Inferior parietal cortex (tissue), 1 donor: ENCODE results near the gene ADRA2B.
"Not testable (repeated sequence)": the region's sequence is repeated elsewhere in the genome, so short reads cannot be mapped to it uniquely, and the experiment has no call there.

ENCODE experiments used
- DNase-seq: peaks from one replicate; pipeline ENCODE4 v3.0.0-alpha.2; 2016; ENCODE audit errors: extremely low spot score

The ADRA2B gene

DNA sequence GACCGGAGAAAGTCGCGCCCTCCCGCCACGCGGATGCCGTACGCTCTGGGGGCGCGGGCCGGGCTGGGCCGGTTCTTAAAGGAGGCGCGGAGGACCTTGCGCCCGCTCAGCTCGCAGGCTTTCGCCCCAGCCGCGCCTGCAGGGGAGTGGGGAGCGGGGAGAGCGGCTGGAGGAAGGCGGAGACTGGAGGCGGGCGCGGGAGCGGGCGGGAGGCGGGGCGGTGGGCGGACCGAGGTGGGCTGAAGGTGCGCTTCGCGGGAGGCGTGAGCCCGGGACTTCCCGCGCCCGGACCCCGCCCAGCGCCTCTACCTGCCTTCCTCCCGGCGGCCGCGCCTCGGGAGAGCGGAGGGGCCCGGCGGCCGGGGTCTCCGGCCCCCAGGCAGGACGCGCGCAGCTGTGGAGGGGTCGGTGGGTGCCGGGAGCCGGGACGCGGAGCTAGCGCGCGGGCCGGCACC lies at the start of gene ADRA2B:
Gene ADRA2B, minus strand, starts transcription at position 148 of the 455 bp plus-strand sequence. CDS start 422 bp downstream, outside the sequence.
- DNase-seq = no peak

DNA sequence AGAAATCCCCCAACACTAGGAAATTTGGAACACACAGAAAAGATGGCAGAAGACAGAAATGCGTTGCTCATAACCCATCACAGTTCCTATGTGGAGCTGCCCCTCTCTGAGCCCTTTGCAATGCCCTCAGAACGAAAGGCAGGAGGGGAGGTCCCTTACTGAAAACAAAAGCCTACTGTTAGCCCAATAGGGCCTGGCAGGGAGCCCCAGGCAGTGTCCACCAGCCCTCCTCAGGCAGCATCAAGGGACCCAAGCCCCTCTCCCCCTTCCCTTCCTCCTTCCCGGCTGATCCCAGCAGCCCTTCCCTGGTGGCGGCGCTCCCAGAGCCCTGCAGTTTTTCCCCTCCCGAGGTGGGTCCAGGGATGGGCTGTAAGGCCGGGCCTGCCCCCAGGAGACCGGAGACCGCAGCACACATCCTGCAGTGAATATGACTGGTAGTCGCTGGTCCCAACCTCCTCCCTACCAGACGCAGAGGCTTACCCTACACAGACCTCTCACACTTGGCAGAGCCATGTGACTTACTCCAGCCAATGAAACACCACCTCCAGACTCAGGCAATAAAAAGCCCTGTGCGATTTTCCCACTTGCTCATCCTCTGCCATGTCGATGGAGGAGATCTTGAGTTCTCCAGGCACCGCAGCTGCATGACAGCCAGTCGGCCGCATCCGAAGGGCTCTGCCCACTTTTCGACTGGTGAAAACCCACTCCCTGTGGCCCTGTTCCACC lies 48.3 kb upstream of the ADRA2B start:
- DNase-seq = peak; percentile 71

DNA sequence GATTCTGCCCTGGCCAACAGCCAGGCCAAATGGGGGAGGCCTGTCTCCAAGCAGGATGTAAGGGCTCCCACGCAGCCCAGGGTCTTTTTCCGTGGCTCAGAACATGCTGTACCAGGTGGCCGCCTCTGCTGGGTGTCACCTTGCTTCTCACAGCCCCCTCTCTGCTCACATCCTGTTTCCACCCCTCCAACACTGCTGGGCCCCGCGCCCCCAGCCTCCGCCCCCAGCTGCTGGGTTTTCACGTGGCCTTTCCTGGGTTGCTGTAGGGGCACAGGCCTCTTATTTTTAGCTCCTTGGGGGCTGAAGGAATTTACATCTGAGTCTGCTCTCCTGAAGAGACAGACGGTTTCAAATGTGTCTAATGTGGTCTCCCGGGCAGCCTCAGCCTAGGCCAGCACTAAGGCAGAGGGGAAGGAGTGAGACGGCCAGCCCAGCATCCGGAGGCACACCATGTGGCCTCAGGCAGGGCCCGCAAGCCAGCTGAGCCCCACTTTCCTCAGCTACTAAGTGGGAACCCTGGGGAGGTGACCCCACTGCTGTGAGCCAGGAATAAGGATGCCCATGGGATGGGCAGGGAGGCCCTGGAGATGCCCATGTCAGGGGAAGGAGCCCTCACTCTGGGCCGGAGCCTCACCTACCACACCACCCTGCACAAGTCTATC lies 47.5 kb upstream of the ADRA2B start:
- DNase-seq = no peak

DNA sequence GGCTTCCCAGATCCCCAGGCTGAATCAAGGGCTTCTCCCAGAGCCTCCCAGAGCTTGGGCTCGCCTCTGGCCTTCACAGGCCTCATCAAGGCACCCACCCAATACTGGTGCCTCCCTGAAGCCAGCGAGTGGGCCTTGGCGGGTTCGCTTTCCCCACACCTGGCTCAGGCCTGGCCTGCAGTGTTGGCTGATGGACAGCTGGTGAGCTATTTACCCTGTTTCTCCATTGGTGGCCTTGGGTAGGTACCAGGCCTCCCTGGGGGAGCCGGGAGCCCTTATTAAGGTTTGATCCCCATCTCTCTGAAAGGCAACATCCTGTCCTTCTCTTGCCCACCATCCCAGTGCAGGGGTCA lies 47.0 kb upstream of the ADRA2B start:
- no peak for DNase-seq

DNA sequence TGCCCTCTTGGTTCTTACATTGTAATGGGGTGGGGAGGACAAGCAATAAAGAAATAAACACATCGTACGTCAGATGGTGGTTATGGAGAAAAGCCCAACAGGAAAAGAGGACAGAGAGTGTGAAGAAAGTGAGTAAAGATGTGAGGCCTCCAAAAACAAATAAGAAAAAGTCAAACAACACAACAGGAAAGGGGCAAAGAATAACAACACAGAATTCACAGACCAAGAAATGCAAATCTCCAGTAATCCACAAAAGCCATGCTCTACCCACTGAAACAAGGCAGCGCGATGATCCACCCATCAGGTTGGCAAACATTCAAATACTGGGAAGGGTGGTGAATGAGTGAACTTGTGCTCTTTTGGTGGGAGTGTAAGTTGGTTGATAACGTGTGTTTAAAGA lies 45.5 kb upstream of the ADRA2B start:
- no peak for DNase-seq

DNA sequence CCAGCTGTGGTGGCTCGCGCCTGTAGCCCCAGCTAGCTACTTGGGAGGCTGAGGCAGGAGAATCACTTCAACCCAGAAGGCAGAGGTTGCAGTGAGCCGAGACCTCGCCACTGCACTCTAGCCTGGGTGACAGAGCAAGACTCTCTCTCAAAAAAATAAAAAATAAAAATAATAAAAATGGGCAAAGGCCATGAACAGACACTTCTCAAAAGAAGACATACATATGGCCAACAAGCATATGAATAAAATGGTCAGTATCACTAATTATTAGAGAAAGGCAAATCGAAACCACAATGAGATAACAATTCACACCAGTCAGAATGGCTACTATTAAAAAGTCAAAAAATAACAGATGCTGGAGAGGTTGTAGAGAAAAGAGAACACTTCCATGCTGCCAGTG lies 44.0 kb upstream of the ADRA2B start:
- not testable (repeated sequence) for DNase-seq

DNA sequence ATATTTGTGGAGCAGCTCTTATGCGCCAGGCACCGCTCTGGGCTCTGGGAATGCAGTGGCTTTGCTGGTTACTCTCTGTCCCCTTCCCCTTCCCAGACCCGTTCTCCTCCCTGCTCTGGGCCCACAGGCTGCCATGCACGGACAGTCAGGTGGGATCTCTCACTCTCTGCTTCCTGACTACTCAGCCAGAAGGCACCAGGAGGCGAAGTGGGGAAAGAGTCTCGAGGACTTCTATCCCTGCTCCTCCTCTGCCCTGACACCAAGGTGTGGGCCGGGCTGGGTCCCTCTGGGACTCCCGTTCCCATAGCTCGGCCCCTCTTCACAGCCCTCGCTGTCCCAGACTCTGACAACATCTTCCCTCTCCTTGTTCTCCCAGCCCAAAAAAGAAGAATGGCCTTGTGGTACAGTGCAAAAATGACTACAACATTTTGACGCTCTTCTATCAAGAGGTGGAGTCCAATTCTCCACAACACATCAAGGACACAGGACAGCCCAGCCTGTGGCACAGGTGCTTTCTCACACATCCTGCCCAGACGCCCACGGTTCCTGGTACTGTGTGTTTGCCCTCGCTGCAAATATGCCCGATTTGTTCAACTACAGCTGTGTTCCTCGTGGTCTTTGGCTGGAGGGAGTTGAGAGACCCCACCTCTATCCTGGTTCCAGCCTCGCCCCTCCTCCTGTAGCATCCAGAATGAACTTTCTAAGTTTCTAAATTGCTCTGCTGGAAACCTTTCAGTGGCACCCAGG lies 42.9 kb upstream of the ADRA2B start:
- no peak for DNase-seq

DNA sequence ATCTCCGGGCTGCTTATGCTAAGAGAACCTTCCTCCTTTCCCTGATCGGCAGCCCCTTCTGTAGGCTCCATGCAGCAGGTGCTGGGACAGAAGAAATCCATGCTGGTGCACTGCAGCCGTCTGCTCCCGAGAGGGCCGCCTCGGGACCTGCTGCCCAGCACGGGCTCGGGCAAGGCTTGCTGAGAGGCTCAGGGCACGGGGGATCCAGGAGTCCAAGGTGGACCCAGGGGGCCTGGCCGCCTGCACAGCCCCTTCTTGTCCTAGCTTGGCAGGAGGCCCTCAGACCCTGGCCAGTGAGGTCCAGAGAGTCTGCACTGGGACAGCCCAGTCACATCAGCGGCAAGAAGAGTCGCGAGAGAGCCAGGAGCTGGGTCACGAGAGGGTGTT lies 42.2 kb upstream of the ADRA2B start:
- no peak for DNase-seq

DNA sequence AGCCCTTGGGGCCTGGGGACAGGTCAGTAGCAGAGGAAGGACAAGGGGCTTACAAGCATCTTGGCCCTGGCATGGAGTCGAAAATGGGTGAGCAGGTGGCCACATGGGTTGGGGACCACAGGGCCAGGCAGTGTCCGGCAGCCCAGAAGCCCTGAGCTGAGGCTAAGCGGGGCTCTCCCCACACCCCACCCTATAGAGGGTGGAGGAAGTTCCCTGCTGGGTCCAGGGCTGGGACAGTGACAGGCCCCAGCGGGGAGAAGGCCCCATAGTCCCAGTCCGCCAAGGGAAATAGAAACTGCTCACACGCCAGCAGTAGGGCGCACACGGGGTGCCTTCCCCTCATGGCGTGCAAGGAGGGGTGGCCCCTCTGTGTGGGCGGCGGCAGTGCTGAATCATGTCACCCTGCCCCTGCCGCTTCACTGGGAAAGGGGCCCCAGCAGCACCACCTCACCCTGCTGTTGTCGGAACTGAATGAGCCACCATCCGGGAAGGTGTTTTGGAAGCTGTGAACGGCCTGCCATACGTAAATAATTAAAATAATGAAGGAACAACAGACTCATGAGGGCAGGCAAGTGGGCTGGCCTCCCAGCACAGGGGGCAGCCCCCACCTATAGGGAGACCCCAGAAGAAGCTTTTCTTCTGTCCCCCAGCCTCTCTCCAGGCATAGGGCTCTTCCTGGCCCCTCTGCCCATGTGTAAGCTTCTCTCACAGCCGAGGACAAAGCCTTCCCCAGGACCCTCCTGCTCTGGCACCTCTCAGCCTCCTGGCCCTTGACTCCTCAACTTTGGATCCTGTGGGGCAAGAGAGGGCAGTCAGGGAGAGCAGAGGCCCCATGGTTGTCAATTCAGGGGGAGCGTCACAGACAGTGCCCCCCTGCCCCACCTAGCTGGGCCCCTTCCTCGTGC lies 41.5 kb upstream of the ADRA2B start:
- no peak for DNase-seq

DNA sequence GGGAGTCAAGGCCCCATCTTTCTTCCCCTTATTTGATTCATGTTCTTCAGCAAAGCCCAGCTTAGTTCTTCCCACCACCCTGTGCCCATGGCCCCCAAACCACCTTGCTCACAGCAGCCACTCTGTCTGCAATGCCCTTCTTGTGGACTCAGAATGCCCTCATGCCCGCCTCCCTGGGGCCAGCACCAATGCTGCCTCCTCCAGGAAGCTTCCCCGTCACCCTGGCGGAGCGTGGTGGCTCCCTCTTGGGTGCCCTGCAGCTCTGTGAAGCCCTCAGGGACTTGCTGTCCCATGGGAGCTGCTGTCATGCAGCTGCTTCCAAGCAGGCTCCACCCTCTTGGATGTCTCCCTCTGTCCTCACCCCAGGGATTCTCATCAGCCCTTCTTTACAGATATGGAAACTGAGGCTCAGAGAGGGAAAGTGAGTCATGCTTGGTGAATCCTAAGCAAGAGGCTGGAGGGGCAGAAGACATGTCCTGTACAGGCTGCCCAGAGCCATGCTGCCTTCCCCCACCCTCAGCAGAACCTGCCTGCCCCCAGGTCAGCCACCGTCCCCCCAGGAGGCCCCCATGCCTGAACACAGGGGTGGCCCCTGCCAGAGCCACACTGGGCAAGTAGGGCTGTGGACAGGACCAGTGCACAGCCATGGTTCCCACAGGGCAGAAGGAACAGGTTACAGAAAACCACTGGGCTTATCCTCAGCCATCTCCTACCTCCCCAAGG lies 40.7 kb upstream of the ADRA2B start:
- DNase-seq = no peak

DNA sequence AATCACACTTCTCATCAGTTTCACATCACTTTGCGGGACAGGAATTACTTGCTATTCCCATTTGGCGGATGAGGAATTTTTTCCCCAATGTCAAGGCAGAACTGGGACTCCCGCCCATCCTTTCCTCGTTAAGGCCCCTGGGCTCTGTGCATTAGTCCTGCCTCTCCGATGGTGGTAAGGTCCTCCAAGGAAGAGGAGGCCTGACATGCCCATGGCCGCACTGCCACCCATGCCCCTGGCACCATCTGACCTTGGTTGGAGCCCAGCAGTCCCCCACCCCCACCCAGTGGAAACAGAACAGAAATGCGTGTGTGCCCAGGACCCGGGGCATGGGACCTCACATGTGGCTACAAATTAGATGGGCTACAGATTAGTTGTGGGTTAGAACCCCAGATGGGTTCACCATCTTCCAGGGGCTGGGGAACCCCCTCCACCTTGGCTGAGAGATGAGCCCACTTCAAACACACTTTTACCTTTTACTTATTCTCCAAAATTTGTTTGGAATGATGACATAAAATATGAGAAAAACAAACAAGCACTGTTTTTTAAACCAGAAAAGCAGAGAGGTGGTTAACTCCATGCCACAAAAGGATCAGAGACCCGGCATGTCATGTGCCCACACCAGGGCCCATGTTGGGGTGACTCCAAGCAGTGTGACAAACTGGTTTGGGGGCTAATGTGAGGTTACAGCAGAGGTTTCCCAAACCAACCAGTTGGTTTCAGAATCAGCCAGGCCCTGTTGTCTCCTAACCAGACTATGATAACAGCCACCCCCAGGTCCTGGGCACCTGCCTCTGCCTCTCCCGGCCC lies 39.8 kb upstream of the ADRA2B start:
- no peak for DNase-seq

DNA sequence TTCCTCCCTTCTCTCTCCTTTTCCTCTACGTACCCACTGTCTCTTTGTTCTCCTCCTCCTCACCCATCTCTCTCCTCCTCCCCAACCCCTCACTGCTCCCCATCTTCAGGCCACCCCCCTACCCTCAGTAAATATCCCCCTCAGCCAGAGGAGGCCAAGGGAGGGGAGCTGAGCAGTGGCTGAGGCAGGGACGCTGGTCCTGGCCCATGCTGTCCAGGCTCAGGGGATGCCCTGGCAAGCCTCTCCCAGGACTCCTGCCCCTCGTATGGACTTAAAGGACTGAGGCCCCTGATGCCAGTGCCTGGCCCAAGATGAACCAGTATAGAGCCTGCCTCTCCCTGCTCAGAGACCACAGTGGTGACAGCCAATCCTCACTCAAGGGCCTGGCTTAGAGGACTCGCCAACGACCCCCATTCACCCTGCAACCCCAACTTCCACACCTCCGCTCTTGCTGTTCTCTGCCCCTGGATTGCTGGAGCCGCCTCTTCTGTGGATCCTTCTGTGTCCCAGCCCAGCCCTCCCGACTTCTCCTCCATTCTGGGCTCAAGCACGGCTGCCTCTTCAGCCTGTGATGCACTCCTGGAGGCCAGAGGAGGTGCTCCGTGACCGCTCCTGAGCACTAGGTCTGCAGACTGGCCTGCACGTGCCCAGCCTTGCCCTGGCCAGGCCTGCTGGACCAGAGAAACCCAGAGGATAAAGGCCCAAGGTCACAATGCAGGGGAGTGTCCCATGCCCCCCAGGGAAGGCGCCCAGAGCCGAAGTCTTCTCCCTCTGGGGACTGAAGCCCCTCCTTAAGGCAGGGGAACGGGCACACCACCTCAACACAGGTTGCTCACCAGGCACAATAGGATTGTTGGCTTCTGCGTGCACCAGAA lies 38.4 kb upstream of the ADRA2B start:
- no peak for DNase-seq

DNA sequence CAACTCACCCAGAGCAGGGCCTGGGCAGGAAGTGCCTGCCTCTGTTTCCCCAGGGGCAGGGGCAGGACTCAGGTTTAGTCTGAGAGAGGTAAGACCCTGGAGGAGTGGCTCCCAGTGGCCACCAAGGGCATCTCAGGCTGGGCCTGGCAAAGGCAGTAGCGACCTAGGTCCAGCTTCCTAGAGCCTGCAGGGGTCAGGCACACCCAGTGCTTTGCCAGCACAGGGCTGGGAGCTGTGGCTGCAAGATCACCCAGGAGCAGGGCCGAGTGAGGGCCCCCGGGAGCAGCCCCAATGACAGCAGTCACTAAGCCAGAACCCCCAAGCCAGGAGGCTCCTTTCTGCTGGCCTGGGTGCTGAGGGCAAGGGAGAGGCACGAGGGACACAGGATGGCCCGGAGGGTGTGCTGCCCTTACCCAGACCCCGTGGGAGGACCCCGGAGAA lies 37.6 kb upstream of the ADRA2B start:
- no peak for DNase-seq

DNA sequence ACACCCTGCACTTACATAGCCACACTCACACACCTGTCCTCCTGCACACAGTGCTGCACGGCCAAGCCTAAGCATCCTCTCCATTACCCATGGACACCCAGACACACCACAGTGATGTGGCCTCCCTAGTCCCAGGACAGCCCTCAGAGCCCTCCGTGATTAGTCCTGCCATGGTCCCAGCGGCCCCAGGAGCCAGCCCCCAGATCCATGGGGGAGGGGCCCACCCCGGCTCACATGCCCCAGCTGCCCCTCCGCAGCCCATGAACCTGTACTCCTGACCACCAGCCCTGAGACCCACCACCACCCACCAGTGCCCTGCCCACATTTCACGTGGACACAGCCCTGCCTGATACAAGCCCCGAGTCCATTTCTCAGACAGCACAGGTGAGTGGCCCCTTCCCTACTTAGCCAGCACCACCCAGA lies 36.9 kb upstream of the ADRA2B start:
- no peak for DNase-seq

DNA sequence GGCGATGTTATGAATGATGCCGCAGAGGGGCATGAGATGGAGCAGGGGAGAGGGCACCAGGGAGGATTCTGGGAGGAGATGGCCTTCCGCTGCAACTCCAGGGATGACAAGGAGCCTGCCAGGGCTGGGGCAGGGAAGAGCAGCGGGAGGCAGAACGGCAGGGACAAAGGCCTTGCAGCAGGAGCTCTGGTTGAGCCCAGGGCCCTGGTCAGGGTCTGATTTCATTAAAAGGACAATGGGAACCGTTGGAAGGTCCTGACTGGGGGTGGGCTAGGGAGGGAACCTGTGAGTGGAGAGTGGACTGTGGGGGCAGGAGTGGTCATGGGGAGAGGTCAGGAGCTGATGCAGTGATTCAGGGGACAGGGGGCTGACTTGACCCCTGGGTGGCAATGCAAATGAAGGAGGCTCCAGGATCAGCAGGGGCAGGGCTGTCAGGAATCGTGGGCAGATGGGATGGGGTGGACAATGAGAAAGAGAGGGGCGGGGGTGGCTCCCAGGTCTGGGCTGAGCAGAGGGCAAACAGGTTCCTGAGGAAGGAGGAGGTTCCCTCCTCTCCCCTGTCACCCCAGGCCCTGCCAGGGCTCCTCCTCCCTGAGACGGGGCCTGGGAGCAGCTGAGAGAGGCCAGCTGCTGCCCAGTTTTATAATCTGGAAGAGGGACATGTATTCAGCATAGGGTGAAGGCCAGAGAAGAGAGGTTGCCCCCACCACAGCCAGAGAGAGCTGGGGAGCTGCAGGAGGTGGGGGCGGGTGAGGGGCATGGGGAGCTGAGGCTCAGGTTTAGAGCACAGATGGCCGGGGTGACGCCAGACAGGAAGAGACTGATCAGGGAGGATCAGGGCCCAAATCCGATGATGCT lies 36.2 kb upstream of the ADRA2B start:
- DNase-seq = no peak

DNA sequence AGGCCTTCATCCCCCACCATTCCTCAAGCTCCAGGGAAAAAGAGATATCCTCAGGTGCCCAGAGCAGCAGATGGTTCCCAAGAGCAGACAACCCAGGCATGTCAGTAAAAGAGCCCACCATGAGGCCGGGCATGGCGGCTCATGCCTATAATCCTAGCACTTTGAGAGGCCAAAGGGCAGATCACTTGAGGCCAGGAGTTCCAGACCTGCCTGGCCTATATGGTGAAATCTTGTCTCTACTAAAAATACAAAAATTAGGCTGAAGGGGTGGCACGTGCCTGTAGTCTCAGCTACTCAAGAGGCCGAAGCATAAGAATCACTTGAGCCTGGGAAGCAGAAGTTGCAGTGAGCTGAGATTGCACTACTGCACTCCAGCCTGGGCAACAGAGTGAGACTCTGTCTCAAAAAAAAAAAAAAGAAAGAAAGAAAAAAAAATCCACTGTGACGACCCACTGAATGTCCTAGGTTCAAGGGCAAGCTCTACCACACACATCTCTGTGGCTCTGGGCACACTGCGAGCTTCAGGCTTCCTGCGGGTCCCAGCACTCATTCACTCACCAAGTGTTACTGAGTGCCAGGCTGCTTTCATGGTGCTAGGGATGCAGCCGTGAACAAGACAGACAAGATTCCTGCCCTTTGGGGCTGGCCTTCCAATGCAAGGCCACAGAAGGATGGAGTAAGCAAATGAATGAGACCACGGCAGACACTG lies 35.4 kb upstream of the ADRA2B start:
- no peak for DNase-seq

DNA sequence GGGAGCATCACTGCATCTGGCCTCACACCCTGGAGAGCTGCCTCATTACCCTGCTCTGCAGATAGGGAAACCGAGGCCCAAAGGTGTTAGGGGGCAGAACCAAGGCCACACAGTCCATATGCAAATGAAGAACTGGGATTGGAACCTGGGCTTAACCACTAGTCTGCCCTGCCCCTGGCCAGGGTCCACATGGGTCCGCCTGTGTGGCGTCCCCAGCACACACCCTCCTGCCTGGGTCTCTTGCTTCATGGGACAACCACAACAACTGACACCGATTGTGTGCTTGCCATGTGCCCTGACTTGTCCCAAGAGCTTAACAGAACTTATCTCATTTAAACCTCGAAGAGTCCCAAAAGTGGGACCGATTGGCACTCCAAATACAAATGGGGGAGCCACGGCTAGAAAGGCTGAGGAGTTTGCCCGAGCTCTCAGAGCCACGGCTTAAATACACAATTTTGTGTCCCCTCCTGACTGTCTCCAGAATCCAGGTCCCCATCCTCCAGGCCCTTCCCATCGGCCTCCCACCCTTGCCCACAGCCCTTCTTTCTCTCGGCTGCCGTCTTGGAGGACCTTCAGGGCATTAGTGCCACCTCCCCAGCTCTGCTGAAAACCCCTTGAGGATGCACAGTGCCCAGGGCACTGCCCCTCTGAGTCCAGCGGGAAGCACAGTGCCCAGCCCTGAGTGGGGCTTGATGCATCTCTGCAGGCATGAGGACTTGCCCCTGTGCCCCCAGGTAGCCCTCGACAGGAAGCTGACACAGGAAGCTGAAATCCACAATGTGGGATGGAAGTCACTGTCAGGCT lies 34.6 kb upstream of the ADRA2B start:
- DNase-seq = no peak
